Peyer's patch (tissue), 4 donors: Measurements from ENCODE around the gene MXRA8.

Source experiments
- CTCF ChIP-seq, 6 experiments: fragments of 450-650 bp in 4 of 6; fragments of 200-600 bp in 2 of 6; sonication (generic) in 1 of 6; IDR thresholded peaks; one replicate each; pipeline ENCODE4 v1.5.1; 2017 to 2019; ENCODE audit warnings: antibody characterized with exemption in 6 of 6, mild to moderate bottlenecking in 3 of 6, moderate library complexity in 1 of 6
- POLR2A ChIP-seq, 2 donors: fragments of 450-650 bp; IDR thresholded peaks; one replicate each; pipeline ENCODE4 v1.5.1; 2017; ENCODE audit warnings: antibody characterized with exemption in 2 of 2, mild to moderate bottlenecking in 2 of 2, moderate library complexity in 2 of 2

- TF ChIP-seq POLR2A (IDR thresholded peaks at IDR 0.05) (no peak), CTCF (IDR thresholded peaks at IDR 0.05) (no peak)
Measured at GRCh38 chr1:1359664-1360468, 1.5 kb upstream of the MXRA8 start.
